GM21447 (cell line): ENCODE results near the gene LRRC8E.
"Not testable (repeated sequence)": the region's sequence is repeated elsewhere in the genome, so short reads cannot be mapped to it uniquely, and the experiment has no call there.

Experiments used
- ATAC-seq: cut with Tn5 transposase; IDR thresholded peaks from one replicate; pipeline ENCODE4 v1.9.1; 2021; ENCODE audit not compliant: unreplicated experiment

The LRRC8E gene

GRCh38 chr19:7883796-7884570, 4.3 kb upstream of the LRRC8E start:
- ATAC-seq: no peak

GRCh38 chr19:7885818-7886217, 2.5 kb upstream of the LRRC8E start:
- ATAC-seq: no peak

GRCh38 chr19:7887408-7888144, 734 bp upstream of the LRRC8E start:
- no peak for ATAC-seq

- ATAC-seq: no peak
Observed at GRCh38 chr19:7888826-7889217, 512 bp downstream of the LRRC8E start.

GRCh38 chr19:7893362-7894101, 5.2 kb downstream of the LRRC8E start:
- not testable (repeated sequence) for ATAC-seq

- no peak for ATAC-seq
Observed at GRCh38 chr19:7894612-7895309, 6.5 kb downstream of the LRRC8E start.

- no peak for ATAC-seq
Observed at GRCh38 chr19:7895565-7895964, 7.3 kb downstream of the LRRC8E start.

GRCh38 chr19:7897292-7897691, 9.0 kb downstream of the LRRC8E start:
- no peak for ATAC-seq

GRCh38 chr19:7898967-7899366, 10.7 kb downstream of the LRRC8E start:
- no peak for ATAC-seq

GRCh38 chr19:7899751-7900378, 11.6 kb downstream of the LRRC8E start:
- ATAC-seq: no peak

- ATAC-seq: no peak
Observed at GRCh38 chr19:7900401-7900870, 12.1 kb downstream of the LRRC8E start.

GRCh38 chr19:7900931-7901330, 12.6 kb downstream of the LRRC8E start:
- no peak for ATAC-seq

GRCh38 chr19:7901337-7901736, 13.0 kb downstream of the LRRC8E start:
- ATAC-seq: no peak

GRCh38 chr19:7902796-7903243, 14.5 kb downstream of the LRRC8E start:
- ATAC-seq: no peak

- ATAC-seq: peak; percentile 74
Observed at GRCh38 chr19:7903244-7904073, 15.1 kb downstream of the LRRC8E start, which contains the start of gene MAP2K7. MAP2K7 (plus strand) TSS chr19:7903877; CDS start chr19:7903945, 68 bp downstream.

GRCh38 chr19:7904074-7905020, 16.0 kb downstream of the LRRC8E start:
- peak; percentile 33 for ATAC-seq

- ATAC-seq: no peak
Observed at GRCh38 chr19:7905268-7905667, 17.0 kb downstream of the LRRC8E start.

- no peak for ATAC-seq
Observed at GRCh38 chr19:7905859-7906258, 17.5 kb downstream of the LRRC8E start.
